GM12892 (cell line): ENCODE results near the gene RRAGC.

ENCODE experiments used
- POLR2A ChIP-seq: IDR thresholded peaks from 2 replicates; pipeline ENCODE4 v1.6.1; 2011; ENCODE audit warnings: low read depth, low read length, control low read depth
- POLR2AphosphoS5 ChIP-seq: IDR thresholded peaks from 2 replicates; pipeline ENCODE4 v1.6.1; 2011; ENCODE audit warnings: low read depth, low read length, control low read depth

DNA sequence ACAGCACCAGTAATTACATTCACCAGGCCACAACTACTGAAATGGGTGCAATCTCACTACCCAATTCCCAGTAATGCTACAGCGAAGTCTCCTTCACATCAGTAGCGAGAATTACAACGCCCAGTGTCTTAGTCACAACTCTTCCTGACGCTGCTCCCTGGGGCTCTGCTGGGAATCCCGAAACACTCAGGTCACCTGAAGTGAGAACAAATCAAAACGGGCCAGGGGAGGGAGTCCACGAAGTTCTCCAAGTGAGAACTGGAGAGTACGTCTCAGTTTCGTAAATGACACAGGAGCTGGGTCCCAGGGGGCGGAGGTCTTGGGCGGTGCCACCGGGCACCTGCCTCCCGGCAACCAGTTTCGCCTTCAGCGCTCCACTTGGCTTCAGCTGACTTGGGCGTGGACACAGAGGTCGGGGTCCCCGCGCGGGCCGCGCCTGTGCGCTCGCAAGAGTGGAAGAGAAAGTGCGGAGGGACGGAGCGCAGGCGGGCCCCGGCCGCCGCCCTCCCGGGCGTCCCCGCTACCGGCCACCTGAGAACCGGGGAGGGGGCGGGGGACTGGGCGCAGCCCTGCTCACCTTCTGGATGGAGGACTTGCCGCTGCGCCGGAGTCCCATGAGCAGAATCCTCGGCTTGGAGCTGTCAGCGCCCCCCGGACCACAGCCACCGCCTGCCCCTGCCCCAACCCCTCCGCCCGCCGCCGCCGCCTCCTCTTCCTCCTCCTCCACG is 575 bp downstream of the RRAGC start:
- TF ChIP-seq POLR2AphosphoS5 = no peak
- TF ChIP-seq POLR2A = no peak
